ENCODE results near the gene SUSD1. TPM values are rescaled to one million over a fixed set of nuclear protein-coding genes. Genes with fewer than 3 reads are reported as not detected.
A peak's percentile ranks its signal among the peaks of the same experiment; 100 is the strongest.

Gene SUSD1
- total RNA-seq, 1 experiment from 2014 or later = 24.6 TPM

DNA sequence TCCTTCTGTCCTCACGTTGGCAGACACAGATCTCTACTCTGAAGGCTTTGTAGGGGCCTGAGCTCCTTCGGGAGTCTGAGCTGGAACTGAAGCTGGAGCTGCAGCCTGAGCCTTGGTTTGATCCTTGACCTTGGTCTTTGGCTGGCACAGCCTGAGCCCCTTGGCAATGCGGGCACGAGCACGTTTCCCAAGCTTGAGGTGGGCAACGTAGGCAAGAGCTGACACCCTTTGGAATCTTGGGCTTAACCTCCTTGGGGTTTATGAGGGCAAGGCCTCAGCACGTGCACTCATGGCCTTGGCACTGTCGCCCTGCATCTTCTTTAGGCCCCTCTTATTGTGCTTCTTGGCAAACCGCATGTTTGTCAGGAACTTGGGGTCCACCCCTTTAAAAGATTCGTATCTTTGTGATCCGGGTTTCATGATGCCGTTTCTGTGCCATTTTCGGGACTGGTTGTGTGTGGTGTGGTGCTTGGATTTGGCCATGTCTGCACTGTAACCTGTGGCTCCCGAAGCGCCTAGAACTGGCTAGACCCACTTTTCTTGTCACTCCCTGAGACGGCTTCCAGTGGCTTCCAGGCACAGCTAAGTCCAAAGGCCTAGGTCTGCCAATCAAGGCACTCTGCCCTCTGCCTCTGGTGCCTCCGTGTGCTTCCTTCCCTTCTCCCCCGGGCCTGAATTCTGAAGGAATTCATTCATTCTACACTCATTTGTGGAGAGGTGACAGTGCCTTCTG lies 1.4 kb downstream of the SUSD1 start:
- peaks cover 6% of the 10 kb centered on the region for H3K9me3 Mint-ChIP-seq (ENCODE audit: low read depth, unreplicated experiment)
- H3K27me3 Mint-ChIP-seq (ENCODE audit: unreplicated experiment) = no peaks in the 10 kb centered on the region
- CTCF ChIA-PET = interaction anchor here (0.5 kb wide), 1 partner anchor 19 kb away, joined by 3 read pairs; no protein-coding TSS in a partner anchor
- DNase-seq = no peak
- peaks cover 37% of the 10 kb centered on the region for H3K36me3 Mint-ChIP-seq (ENCODE audit: insufficient read depth, unreplicated experiment)
- H3K4me1 Mint-ChIP-seq (ENCODE audit: low read depth, unreplicated experiment) = peaks cover 72% of the 10 kb centered on the region
- TF ChIP-seq, protein P1, sequence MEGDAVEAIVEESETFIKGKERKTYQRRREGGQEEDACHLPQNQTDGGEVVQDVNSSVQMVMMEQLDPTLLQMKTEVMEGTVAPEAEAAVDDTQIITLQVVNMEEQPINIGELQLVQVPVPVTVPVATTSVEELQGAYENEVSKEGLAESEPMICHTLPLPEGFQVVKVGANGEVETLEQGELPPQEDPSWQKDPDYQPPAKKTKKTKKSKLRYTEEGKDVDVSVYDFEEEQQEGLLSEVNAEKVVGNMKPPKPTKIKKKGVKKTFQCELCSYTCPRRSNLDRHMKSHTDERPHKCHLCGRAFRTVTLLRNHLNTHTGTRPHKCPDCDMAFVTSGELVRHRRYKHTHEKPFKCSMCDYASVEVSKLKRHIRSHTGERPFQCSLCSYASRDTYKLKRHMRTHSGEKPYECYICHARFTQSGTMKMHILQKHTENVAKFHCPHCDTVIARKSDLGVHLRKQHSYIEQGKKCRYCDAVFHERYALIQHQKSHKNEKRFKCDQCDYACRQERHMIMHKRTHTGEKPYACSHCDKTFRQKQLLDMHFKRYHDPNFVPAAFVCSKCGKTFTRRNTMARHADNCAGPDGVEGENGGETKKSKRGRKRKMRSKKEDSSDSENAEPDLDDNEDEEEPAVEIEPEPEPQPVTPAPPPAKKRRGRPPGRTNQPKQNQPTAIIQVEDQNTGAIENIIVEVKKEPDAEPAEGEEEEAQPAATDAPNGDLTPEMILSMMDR (IDR thresholded peaks at IDR 0.05; ENCODE audit: unreplicated experiment) = no peak
- TSS peak; percentile 37 for BruUV-seq (replicated peaks)
- H3K27ac Mint-ChIP-seq (ENCODE audit: unreplicated experiment) = peak overlapping the region; percentile 90
- H3K4me3 Mint-ChIP-seq (ENCODE audit: low read depth, unreplicated experiment) = peak overlapping the region; percentile 73
- intact Hi-C loops (cut with micrococcal nuclease; ENCODE audit: unreplicated experiment) = no loop called here

DNA sequence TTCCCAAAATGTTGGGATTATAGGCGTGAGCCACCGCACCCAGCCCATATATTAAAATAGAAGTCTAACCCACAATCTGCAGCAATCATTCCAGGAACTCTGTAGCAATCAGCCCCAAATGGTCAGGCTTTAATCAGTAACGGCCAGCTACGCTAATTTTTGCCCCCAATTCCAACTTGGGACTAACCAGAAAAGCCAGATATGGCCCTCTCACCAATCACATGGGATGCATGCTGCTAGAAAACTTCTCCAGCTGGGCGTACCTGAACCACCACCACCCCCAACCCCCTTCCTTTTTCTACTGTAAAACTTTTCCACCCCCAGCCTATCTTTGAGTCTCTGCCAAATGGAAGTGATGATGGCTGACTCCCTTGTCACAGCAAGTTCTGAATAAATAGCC lies 4.1 kb downstream of the SUSD1 start:
- BruUV-seq (replicated peaks) = no TSS peak
- intact Hi-C loops (cut with micrococcal nuclease; ENCODE audit: unreplicated experiment) = no loop called here
- peaks cover 6% of the 10 kb centered on the region for H3K9me3 Mint-ChIP-seq (ENCODE audit: low read depth, unreplicated experiment)
- peaks cover 82% of the 10 kb centered on the region for H3K4me1 Mint-ChIP-seq (ENCODE audit: low read depth, unreplicated experiment)
- no peak for DNase-seq
- H3K4me3 Mint-ChIP-seq (ENCODE audit: low read depth, unreplicated experiment) = no peak overlapping the region
- CTCF ChIA-PET = interaction anchor here (1.4 kb wide), 1 partner anchor 58 kb away, joined by 12 read pairs; no protein-coding TSS in a partner anchor
- TF ChIP-seq, protein P1 (IDR thresholded peaks at IDR 0.05; ENCODE audit: unreplicated experiment) = no peak
- peaks cover 28% of the 10 kb centered on the region for H3K36me3 Mint-ChIP-seq (ENCODE audit: insufficient read depth, unreplicated experiment)
- H3K27me3 Mint-ChIP-seq (ENCODE audit: unreplicated experiment) = no peaks in the 10 kb centered on the region
- peak overlapping the region; percentile 99 for H3K27ac Mint-ChIP-seq (ENCODE audit: unreplicated experiment)

- CTCF ChIA-PET = interaction anchor here (1.4 kb wide), 1 partner anchor 58 kb away, joined by 12 read pairs; no protein-coding TSS in a partner anchor
- H3K9me3 Mint-ChIP-seq (ENCODE audit: low read depth, unreplicated experiment) = peaks cover 6% of the 10 kb centered on the region
- H3K27ac Mint-ChIP-seq (ENCODE audit: unreplicated experiment) = peak overlapping the region; percentile 99
- TF ChIP-seq, protein P1 (IDR thresholded peaks at IDR 0.05; ENCODE audit: unreplicated experiment) = no peak
- peak; percentile 75 for DNase-seq
- H3K36me3 Mint-ChIP-seq (ENCODE audit: insufficient read depth, unreplicated experiment) = peaks cover 23% of the 10 kb centered on the region
- intact Hi-C loops (cut with micrococcal nuclease; ENCODE audit: unreplicated experiment) = no loop called here
- peaks cover 82% of the 10 kb centered on the region for H3K4me1 Mint-ChIP-seq (ENCODE audit: low read depth, unreplicated experiment)
- H3K4me3 Mint-ChIP-seq (ENCODE audit: low read depth, unreplicated experiment) = peak overlapping the region; percentile 61
- no TSS peak for BruUV-seq (replicated peaks)
- no peaks in the 10 kb centered on the region for H3K27me3 Mint-ChIP-seq (ENCODE audit: unreplicated experiment)
These were observed 4.9 kb downstream of the SUSD1 start for GRCh38 chr9:112170235-112170634.

- peak; percentile 53 for DNase-seq
- BruUV-seq (replicated peaks) = no TSS peak
- intact Hi-C loops (cut with micrococcal nuclease; ENCODE audit: unreplicated experiment) = loop anchor here (10.0 kb wide), 1 partner anchor 65 kb away; no protein-coding TSS in a partner anchor
- CTCF ChIA-PET = interaction anchor here (1.4 kb wide), 1 partner anchor 57 kb away, joined by 12 read pairs; no protein-coding TSS in a partner anchor
- H3K9me3 Mint-ChIP-seq (ENCODE audit: low read depth, unreplicated experiment) = peaks cover 6% of the 10 kb centered on the region
- TF ChIP-seq, protein P1 (IDR thresholded peaks at IDR 0.05; ENCODE audit: unreplicated experiment) = no peak
- peak overlapping the region; percentile 99 for H3K27ac Mint-ChIP-seq (ENCODE audit: unreplicated experiment)
- peaks cover 22% of the 10 kb centered on the region for H3K36me3 Mint-ChIP-seq (ENCODE audit: insufficient read depth, unreplicated experiment)
- H3K4me1 Mint-ChIP-seq (ENCODE audit: low read depth, unreplicated experiment) = peaks cover 79% of the 10 kb centered on the region
- H3K4me3 Mint-ChIP-seq (ENCODE audit: low read depth, unreplicated experiment) = peak overlapping the region; percentile 52
- no peaks in the 10 kb centered on the region for H3K27me3 Mint-ChIP-seq (ENCODE audit: unreplicated experiment)
These were observed 5.7 kb downstream of the SUSD1 start for GRCh38 chr9:112169368-112169767.
